Measurements from ENCODE around the gene ACAP1. TPM values are rescaled to one million over a fixed set of nuclear protein-coding genes. Genes with fewer than 3 reads are reported as not detected.

Gene ACAP1, protein sequence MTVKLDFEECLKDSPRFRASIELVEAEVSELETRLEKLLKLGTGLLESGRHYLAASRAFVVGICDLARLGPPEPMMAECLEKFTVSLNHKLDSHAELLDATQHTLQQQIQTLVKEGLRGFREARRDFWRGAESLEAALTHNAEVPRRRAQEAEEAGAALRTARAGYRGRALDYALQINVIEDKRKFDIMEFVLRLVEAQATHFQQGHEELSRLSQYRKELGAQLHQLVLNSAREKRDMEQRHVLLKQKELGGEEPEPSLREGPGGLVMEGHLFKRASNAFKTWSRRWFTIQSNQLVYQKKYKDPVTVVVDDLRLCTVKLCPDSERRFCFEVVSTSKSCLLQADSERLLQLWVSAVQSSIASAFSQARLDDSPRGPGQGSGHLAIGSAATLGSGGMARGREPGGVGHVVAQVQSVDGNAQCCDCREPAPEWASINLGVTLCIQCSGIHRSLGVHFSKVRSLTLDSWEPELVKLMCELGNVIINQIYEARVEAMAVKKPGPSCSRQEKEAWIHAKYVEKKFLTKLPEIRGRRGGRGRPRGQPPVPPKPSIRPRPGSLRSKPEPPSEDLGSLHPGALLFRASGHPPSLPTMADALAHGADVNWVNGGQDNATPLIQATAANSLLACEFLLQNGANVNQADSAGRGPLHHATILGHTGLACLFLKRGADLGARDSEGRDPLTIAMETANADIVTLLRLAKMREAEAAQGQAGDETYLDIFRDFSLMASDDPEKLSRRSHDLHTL
- total RNA-seq = not detected

DNA sequence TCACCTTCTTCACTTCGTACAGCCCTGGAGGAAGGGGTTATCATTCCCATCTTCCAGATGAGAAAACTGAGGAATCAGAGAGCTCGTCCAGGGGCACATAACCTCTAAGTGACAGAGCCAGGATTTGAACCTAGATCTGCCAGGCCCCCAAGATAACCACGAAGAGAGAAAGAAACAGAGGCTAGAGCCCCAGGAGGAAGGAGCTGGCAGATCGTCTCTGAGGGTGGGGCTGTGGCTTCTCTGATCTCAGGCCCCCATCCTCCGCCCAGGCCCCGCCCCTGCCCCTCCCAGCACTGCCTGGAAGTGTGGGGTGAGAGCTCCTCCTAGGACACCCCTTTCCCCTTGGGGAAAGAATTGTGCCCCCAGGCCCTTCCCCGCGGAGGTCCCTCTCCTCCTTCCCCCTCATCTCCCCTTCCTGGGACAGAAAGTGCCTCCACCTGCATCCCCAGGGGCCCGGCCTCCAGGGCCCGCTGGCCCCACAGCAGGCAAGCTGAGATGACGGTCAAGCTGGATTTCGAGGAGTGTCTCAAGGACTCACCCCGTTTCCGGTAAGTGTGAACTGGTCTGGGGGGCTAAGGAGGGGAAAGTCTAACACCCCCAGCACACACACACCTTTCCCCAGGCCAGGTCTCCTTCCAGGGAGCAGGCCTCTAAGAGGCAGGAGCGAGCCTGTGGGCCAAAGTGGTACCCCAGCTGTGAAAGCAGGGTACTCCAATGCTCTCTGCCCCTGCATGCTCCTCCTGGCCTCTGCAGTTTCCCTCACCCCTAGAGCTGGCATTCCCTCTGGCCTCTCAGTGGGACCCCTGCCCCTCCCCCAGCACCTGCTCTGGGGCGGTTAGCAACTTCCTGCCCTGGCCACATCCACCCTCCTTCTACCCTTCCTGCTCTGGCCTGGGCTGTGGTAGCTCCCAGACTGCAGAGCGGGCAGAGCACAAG is at the start of gene ACAP1:
TSS of gene ACAP1 (plus strand) at position 290 of the 936 bp plus-strand sequence. CDS start at position 496, 206 bp downstream.
- DNase-seq = no peak

DNA sequence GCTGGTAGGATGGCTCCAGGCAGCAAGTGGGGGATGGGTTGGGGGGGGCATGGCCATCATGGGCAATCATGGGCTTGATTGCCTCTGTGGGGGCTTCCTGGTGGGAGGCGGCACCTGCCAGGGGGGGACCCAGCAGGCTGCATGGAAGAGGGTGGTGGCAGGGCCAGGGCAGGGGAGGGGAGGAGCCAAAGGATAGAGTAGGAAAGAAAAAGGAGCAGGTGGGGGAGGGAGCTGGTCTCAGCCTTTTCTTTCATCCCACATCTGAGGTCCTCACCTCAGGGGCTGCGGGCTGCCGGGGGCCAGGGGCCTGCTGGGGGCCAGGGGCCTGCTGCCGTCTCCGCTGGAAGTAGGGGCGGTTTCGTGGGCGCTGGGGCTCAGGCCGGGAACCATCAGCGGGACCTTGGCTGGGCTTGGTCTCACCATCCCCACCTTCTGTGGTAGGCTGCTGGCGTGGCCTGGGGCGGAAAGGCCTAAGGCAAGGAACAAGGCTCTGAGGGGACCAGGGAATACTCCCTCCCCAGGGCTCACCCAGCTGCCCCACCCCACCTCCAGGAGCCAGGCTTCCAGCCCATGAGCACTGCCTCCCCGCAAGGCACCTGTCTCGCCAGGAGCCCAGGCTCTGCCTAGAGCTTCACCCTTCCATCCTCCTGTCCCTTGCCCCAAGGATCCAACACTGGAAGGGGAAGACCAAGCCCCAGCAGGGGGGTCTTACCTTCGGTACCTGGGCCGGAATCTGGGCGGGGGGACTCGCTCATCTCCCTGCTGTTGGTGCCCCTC is 46.9 kb upstream of the ACAP1 start:
- no peak for DNase-seq

DNA sequence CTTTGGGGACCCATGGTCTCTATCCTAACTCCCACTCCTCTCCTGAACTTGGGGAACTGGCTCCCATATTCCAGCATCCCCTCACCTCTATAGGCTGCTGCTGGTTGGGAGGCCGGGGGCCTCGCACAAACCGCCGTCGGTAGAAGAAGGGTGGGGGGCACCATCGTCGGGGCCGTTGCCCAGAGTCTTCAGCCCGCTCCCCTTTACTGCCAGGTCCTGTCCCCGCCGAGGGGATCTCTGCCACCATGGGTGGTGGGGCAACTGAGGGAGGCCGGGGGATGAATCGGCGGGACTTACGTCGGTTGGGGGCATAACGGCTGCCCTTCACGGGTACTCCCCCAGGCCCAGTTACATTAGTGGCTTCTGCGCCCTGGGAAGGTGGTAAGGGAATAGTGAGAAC is 46.2 kb upstream of the ACAP1 start:
- DNase-seq = no peak

DNA sequence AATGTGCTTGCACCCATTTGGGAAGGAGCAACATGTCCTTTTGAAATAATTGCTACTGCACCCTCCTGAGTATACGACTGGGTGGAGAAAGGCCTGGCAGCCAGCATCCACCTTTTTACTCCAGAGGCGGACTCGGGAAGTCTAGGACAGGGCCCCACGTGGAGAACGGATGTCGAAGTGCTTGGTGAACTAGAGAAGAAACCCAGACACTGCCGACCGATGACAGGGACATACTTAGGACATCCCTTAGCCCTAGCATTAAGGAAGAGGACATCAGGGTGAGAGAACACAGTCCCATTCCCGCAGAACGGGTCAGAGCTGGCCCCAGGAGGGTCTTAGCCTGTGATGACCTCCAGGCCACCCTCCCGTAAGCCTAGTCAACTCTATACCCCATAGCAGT is 45.6 kb upstream of the ACAP1 start:
- no peak for DNase-seq

DNA sequence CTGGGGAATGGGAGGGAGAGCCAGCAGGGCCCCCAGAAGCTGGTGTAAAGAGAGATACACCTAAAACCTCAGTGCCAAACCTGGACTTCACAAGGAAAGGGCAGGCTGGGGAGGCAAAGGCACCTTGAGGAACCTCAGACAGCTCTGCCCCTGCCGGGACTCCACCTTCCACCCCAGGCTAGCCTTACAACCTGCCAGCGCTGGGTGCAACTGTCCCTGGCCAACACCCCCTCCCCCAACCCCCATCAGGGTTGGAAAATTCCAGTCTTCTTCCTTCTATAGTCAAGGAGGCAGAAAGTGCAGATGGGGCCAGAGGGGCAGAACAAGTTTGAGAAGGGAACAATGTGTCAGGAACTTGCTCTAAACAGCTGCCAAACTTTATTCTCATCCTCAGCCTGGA is 44.1 kb upstream of the ACAP1 start:
- no peak for DNase-seq

DNA sequence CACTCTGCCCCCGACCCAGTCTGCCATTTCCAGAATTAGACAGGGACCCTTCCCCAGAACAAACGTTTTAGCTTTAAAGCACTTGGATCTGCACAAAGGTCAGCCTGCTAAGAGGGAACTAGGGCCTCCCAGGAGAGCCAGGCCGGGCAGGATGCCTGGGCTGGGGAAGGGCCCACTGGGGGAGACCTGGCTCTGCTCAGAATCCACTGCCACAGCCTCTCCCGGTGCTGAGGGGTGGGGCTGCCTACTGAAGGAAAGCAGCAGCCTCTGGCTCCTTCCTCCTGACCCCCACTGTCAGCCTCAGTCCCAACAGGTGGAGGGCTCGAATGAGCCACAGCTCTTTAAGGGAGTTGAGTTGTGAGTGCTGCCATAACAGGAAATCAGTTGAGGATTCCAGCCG is 43.6 kb upstream of the ACAP1 start:
- DNase-seq = no peak

DNA sequence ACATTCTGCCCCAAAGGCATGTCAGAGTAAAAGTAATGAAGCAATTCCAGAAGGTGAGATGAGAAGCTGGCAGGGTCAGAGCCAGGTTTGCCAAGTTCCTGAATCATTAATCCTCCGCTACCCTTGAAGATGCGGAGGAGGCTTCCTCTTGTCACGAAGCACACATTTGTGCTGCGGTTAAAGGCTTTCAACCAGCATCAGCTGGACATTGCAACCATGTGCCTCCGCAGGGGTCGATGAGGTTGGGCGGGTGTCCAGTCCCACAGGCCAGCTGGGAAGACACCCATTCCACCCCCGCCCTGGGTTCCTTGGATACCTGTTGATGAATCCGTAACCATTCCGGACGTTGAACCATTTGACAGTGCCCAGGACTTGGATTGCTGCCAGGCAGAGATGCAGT is 43.2 kb upstream of the ACAP1 start:
- DNase-seq = no peak

DNA sequence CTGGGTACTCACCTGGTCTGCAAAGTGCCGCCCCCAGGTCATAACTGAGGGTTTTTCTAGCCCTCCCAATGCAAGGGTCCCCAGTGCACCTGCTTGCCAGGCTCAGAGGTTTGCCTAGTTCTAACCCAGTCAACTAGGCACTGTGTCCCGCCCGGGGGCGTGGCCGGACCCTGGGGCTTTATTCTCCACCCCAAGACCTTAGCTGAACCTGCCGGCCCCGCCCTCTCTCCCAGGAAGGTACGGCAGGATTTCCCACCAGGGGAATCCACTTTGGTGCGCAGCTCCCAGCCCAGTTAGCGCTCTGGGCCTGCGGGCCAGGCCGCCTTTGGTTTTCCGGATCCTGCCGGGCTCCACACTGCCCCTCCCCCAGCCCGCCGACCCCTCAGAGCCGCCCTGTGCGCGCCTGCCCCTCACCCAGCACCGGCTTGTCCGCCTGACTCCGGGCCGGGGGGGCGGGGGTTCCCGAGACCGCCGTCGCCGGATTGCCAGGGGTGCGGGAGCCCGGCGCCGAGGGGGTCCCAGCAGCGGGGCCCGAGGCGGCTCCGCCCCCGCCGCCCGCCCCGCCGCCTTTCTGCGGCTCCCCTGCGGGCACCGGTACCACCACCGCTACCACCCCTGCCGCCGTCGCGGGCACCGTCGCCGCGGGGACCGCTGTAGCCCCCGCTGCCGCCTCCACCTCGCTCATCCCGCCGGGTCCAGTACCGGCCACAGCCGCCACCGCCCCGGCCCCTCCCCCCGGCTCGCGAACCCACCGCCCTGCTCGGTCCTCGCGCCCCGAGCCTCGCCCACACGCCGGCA is 42.3 kb upstream of the ACAP1 start:
- no peak for DNase-seq

DNA sequence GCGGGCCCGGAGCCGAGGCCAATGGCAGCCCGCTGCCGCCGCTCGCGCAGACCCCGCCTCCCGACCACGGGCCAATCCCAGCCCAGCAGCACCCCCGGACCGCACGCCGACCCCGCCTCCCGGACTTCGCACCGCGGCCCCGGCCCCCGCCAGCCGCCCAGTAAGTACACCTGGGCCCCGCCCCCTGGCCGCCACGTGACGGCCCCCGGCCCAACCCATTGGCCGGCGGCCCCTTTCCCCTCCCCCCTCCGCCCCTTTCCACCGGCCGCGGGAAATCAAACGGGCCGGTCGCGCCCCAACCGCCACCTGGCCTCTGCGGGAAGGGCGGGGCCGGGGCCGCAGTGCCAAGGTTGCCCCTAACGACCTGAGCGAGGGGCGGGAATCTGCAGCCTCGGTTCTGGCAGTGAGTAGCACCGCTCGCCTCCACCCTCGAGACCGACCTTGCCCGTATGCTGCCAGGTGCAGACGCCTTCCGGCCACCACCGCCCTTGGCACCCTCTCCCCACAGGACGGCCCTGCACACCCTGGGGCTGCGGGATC is 41.6 kb upstream of the ACAP1 start, which contains the start of gene YBX2:
TSS of gene YBX2 (minus strand) at position 26 of the 540 bp plus-strand sequence. CDS start 139 bp downstream, outside the sequence.
- DNase-seq = no peak

DNA sequence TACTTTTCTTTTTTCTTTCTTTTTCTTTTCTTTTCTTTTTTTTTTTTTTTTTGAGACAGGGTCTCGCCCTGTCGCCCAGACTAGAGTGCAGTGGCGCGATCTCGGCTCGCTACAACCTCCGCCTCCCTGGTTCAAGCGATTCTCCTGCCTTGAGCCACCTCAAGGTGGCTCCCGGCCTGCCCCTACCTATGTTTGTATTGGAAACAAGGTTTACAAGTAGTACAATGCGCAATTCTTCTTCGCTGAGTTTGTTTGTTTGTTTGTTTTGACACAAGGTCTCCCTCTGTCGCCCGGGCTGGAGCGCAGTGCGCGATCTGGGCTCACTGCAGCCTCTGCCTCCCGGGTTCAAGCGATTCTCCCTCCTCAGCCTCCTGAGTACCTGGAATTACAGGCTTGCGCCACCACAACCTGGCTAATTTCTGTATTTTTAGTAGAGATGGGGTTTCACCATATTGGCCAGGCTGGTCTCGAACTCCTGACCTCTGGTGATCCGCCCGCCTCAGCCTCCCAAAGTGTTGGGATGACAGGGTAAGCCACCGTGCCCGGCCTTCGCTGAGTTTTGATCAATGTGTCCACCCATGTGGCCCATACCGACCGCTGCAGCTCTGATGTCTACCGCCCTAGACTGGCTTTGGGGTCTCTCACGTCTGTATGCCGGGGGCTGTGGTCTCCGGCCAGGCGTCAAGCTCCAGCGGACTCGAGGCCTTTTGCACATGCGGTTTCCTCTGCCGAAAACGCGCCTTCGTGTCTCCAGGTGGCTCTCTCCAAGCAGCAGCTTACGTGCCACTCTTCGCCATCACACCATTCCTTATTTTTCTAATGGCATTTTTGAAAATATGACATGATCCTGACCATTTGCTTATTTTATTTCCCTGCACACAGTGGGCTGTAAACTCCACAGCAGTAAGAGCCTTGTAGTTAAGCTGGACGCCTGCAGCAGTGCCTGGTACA is 40.8 kb upstream of the ACAP1 start:
- DNase-seq = no peak

DNA sequence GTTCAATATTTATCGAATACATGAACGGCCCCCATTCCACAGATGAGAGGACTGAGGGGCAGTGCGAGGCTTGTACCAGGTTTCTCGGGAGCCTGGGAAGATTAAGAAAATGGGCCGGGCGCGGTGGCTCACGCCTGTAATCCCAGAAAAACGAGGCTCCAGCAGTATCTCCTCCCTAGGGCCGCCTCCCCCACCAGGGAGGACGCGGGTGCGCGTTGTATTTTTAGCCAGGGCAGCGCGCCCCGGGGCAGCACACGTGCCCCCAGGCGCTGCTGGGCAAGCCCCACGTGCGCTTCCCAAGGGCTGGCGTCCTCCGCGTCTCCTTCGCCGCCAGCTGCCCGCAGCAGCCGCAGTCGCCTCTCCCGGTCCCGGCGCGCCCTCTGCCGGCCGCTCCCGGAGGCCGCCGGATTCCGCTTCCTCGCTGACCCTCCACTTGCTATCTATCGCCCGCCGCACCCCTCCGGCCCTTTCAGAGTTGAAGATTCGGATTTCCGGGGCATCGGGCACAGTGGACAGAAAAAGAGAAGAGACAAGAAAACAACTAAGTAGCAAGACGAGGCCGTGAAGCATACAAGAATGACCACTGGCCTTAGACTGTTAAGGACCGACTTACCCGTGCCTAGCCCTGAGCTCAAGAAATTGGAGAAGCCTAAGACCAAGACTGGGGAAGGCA is 40.0 kb upstream of the ACAP1 start:
- peak; percentile 69 for DNase-seq

DNA sequence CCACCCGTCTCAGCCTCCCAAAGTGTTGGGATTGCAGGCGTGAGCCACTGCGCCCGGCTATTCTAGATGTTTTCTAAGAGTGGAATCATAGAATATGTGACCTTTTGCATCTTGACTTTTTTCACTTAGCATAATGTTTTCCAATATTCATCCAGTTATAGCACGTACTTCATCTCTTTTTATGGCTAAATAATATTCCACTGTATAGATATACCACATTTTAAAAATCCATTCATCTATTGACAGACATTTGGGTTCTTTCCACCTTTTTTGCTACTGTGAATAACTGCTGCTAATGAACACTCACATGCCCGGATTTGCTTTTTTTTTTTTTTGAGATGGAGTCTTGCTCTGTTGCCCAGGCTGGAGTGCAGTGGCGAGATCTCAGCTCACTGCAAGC is 32.1 kb upstream of the ACAP1 start:
- DNase-seq = no peak

DNA sequence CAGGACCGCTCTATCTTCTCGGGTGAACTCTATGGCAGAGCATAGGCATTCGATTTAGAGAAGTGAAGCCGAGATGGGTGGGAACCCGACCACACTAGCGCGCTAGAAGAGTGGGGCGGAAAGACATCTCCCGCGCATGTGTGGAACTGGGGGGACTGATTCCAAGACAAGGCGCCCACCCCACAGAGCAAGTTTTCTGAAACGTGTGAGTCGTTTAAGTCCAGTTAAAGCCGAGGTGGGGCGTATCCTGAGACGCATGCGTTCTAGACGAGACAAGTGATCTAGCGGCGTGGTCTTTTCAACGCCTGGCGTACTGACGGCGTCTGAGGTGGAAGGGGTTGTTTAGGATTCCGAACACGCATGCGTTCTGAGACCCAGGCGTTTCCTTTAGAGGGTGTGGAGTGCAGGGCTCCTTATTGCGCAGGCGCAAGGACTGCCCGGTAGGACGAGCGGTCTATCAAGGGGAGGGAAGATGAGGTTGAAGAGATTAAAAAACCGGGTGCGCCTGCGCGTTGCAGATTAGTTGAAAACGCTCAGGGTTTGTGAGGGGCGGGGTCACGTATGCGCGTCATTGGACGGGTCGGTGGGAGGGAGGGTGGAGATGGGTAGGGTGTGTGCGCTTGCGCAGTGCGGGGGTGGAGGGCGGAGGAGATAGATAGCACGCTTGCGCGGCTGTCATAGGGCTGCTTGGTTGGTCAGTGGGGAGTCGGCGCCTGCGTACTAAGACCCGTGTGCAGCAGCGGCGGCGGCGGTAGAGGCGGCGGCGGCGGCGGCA is 29.2 kb upstream of the ACAP1 start, which contains the start of gene EIF5A:
TSS of gene EIF5A (plus strand) at position 718 of the 775 bp plus-strand sequence. CDS start 2,008 bp downstream, outside the sequence.
- peak; percentile 98 for DNase-seq

DNA sequence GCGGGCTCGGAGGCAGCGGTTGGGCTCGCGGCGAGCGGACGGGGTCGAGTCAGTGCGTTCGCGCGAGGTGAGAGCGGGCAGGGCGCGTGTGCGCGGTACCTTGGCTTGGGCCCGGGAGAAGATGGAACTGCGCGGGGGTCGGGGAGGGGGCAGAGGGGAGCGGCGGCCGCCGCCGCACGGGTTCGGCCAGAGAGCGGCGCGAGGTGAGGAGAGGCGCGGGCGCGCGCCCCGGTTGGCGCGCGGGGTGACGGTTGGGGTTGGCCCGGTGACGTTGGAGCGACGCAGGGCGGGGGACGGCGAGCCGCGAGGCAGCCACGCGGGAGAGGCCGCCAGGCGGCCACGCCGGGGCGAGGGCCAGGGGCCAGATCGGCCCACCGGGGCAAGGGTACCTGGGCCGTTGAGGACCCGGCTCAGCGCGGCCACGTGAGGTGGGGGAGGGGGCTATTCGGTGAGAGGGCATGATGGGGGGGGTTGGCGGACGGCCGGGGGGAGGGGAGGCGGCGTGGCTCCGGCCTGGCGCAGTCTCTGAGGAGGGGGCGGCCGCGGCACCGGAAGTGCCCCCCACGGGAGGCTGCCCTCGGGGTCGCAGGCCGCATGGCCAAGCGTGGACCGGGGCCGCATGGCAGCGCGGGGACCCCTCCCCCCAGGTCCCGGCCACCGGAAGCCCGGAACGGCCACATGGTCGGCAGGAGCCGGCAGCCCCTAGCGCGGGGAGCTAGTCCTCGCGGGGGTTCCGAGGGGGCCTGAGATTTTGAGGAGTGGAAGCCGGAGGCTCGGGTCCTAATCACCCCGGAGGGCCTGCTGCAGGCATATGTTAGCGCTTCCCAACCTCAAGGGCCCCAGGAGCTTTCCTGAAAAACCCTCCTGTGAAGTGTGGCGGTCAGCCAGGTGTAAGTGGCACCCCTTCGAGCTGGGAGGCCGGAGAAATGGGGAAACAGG is 28.4 kb upstream of the ACAP1 start:
- peak; percentile 50 for DNase-seq

DNA sequence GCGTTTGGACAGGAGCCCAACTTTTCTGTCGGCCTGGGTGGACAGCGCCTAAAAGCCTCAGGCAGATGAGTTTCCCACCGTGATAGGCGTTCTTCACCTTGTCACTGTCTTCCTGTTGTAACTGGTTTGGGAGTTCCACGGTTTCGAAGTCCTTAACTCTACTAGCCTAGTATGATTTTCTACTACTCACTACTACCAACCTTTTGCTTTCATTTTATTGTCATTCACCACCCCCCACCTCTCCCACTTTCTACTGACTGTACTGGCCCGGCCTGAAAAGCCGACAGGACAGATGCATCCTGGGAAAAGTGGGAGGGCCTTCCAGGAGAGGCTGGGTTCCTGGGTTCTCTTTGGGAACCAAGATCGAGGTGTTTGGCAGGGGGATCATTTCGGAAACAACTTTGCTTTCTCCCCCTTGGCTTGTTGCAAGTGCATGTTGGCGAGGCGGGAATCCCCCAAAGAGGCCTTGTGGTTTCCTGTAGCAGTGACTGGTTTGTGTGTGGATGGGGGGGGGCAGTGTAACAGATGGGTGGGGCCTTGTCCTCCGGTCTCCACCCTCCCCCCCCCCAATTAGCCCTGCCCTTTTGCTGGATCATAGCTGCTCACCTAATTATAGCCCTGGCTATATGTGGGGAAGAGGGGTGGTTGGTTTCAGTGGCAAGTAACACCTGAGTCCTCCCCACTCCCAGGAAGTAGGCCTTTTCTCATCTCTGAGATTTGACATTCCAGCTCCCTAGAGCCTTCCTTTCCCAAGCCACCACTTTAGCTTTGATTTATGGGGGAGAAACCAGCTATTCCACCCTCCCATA is 27.5 kb upstream of the ACAP1 start:
- peak; percentile 29 for DNase-seq

DNA sequence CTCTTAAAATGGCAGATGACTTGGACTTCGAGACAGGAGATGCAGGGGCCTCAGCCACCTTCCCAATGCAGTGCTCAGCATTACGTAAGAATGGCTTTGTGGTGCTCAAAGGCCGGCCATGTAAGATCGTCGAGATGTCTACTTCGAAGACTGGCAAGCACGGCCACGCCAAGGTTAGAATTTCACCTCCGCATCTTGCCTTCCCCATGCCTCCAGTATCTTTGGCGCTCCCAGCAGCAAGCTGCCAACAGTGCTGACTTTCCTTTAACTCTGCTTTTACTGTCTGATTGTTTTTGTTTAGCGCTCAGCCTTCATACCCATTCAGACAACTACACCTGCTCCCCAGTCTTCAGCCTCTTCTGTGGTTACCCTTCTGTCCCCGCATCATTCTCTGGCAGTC is 26.7 kb upstream of the ACAP1 start:
- DNase-seq = no peak
